ENCODE measurements around the gene DNAJC8. TPM values are rescaled to one million over a fixed set of nuclear protein-coding genes. Genes with fewer than 3 reads are reported as not detected.

The DNAJC8 gene
- total RNA-seq, 4 donors from 2014 or later: 27.4 to 55.1 (median 48.9) TPM

- Histone ChIP-seq H3K4me3 (peak within 1 kb of the TSS; percentile 86 to 97 (median 92)), H3K27ac (peak within 1 kb of the TSS; percentile 90 to 95 (median 92)), H3K36me3 (peaks cover 0 to 20% (median 0%) of the 10 kb centered on the region in 3 donors), H3K9me3 (no peaks in the 10 kb centered on the region), H3K27me3 (no peaks in the 10 kb centered on the region), H3K4me1 (peaks cover 27 to 58% (median 31%) of the 10 kb centered on the region in 3 donors)
- TF ChIP-seq POLR2A (IDR thresholded peaks at IDR 0.05) (peak in 3 of 4 donors; percentile 60 to 94 (median 91)), CTCF (IDR thresholded peaks at IDR 0.05) (no peak)
- 1 to 3% methylated on average over 13 to 24 of the region's 60 CpGs for WGBS, 2 donors
- DNase-seq: peak; percentile 88
- intact Hi-C loops (cut with DNase I): no loop called here
These were observed 3.2 kb upstream of the DNAJC8 start, which contains the start of gene ATP5IF1 for GRCh38 chr1:28235755-28236655. TSS of gene ATP5IF1 (plus strand) at chr1:28236124. CDS start at chr1:28236184, 60 bp downstream.

- H3K27me3 ChIP-seq: no peaks in the 10 kb centered on the region
- H3K9me3 ChIP-seq: no peaks in the 10 kb centered on the region
- H3K27ac ChIP-seq: peak overlapping the region; percentile 45 to 94 (median 90)
- H3K4me3 ChIP-seq: peak overlapping the region in 3 of 4 donors; percentile 87 to 99 (median 99)
- no peak for TF ChIP-seq CTCF (IDR thresholded peaks at IDR 0.05)
- no peak for TF ChIP-seq POLR2A (IDR thresholded peaks at IDR 0.05)
- H3K4me1 ChIP-seq: peaks cover 24 to 62% (median 34%) of the 10 kb centered on the region in 3 donors
- H3K36me3 ChIP-seq: peaks cover 0 to 36% (median 7%) of the 10 kb centered on the region in 3 donors
- intact Hi-C loops (cut with DNase I): no loop called here
- 57 to 60% methylated on average over 14 of the region's 14 CpGs for WGBS, 2 donors
- DNase-seq: no peak
These were observed 406 bp upstream of the DNAJC8 start for GRCh38 chr1:28233264-28233606.

- H3K4me3 ChIP-seq: no peak overlapping the region
- WGBS, 2 donors: 77 to 79% methylated on average over 2 of the region's 2 CpGs
- DNase-seq: no peak
- TF ChIP-seq CTCF (IDR thresholded peaks at IDR 0.05): no peak
- no peak for TF ChIP-seq POLR2A (IDR thresholded peaks at IDR 0.05)
- H3K27me3 ChIP-seq: no peaks in the 10 kb centered on the region
- intact Hi-C loops (cut with DNase I): no loop called here
- H3K4me1 ChIP-seq: peaks cover 16 to 37% (median 19%) of the 10 kb centered on the region in 3 donors
- peaks cover 4 to 58% (median 25%) of the 10 kb centered on the region in 3 donors for H3K36me3 ChIP-seq
- H3K9me3 ChIP-seq: no peaks in the 10 kb centered on the region
- H3K27ac ChIP-seq: no peak overlapping the region
These were observed 2.8 kb downstream of the DNAJC8 start for GRCh38 chr1:28229996-28230395.

GRCh38 chr1:28229089-28229488 lies 3.7 kb downstream of the DNAJC8 start:
- H3K27me3 ChIP-seq: no peaks in the 10 kb centered on the region
- no peak for DNase-seq
- no peaks in the 10 kb centered on the region for H3K9me3 ChIP-seq
- H3K36me3 ChIP-seq: peaks cover 13 to 67% (median 25%) of the 10 kb centered on the region in 3 donors
- intact Hi-C loops (cut with DNase I): no loop called here
- TF ChIP-seq CTCF (IDR thresholded peaks at IDR 0.05) (no peak), POLR2A (IDR thresholded peaks at IDR 0.05) (no peak)
- peaks cover 15 to 34% (median 19%) of the 10 kb centered on the region in 3 donors for H3K4me1 ChIP-seq
- H3K27ac ChIP-seq: no peak overlapping the region
- H3K4me3 ChIP-seq: no peak overlapping the region

GRCh38 chr1:28213315-28213714 lies 19.5 kb downstream of the DNAJC8 start:
- H3K9me3 ChIP-seq: no peaks in the 10 kb centered on the region
- no peaks in the 10 kb centered on the region for H3K27me3 ChIP-seq
- H3K36me3 ChIP-seq: peaks cover 0 to 94% (median 15%) of the 10 kb centered on the region in 3 donors
- H3K27ac ChIP-seq: no peak overlapping the region
- H3K4me1 ChIP-seq: peaks cover 0 to 6% (median 0%) of the 10 kb centered on the region in 3 donors
- no peak for DNase-seq
- 80 to 81% methylated on average over 2 of the region's 2 CpGs for WGBS, 2 donors
- no peak overlapping the region for H3K4me3 ChIP-seq
- intact Hi-C loops (cut with DNase I): loop anchor here (5.0 kb wide), 1 partner anchor 121 kb away; no protein-coding TSS in a partner anchor
- TF ChIP-seq CTCF (IDR thresholded peaks at IDR 0.05) (no peak), POLR2A (IDR thresholded peaks at IDR 0.05) (no peak)
